Epithelial cell of esophagus (primary cell): ENCODE data around the gene EDDM3A.
"Not testable (repeated sequence)": the region's sequence is repeated elsewhere in the genome, so short reads cannot be mapped to it uniquely, and the experiment has no call there.

Experiments used
- DNase-seq: peaks from one replicate; pipeline ENCODE4 v3.0.0; 2010; ENCODE audit warnings: low read depth
- H3K4me3 ChIP-seq: 2 replicates; pipeline ENCODE4 v1.5.1; 2011; ENCODE audit warnings: mild to moderate bottlenecking, low read length, control low read depth
- TF ChIP-seq, protein P1 (sequence below): IDR thresholded peaks from 2 replicates; pipeline ENCODE4 v1.5.1; 2011; ENCODE audit warnings: low read depth, mild to moderate bottlenecking, low read length, control low read depth, inconsistent platforms; ENCODE audit not compliant: insufficient read depth; ENCODE audit errors: missing control alignments

The EDDM3A gene

GRCh38 chr14:20720741-20721140 is 24.9 kb upstream of the EDDM3A start:
- H3K4me3 ChIP-seq, result no peak overlapping the region
- TF ChIP-seq, protein P1, sequence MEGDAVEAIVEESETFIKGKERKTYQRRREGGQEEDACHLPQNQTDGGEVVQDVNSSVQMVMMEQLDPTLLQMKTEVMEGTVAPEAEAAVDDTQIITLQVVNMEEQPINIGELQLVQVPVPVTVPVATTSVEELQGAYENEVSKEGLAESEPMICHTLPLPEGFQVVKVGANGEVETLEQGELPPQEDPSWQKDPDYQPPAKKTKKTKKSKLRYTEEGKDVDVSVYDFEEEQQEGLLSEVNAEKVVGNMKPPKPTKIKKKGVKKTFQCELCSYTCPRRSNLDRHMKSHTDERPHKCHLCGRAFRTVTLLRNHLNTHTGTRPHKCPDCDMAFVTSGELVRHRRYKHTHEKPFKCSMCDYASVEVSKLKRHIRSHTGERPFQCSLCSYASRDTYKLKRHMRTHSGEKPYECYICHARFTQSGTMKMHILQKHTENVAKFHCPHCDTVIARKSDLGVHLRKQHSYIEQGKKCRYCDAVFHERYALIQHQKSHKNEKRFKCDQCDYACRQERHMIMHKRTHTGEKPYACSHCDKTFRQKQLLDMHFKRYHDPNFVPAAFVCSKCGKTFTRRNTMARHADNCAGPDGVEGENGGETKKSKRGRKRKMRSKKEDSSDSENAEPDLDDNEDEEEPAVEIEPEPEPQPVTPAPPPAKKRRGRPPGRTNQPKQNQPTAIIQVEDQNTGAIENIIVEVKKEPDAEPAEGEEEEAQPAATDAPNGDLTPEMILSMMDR, result no peak
- no peak for DNase-seq

- no peak for DNase-seq
- TF ChIP-seq, protein P1, result no peak
- no peak overlapping the region for H3K4me3 ChIP-seq
Measured at GRCh38 chr14:20722016-20722415, 23.7 kb upstream of the EDDM3A start.

DNA sequence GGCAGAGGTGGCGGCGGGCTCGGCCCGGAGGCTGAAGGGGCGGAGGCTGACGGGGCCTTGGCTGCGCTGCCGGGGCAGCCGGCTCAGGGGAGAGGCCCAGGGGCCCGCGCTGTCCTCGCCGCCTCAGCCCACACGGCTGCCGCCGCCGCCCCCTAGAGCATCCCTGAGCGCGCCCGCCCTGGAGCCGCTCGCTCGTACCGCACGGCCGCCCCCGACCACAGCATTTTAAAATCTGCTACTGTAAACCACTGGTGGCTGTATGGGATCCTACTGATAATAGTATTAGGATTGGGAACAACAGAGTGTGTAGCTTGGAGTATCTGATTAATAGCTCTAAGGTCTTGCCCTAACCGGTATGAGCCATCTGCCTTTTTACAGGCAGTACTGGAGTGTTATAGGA is 22.2 kb upstream of the EDDM3A start:
- no peak overlapping the region for H3K4me3 ChIP-seq
- TF ChIP-seq, protein P1, result no peak

DNA sequence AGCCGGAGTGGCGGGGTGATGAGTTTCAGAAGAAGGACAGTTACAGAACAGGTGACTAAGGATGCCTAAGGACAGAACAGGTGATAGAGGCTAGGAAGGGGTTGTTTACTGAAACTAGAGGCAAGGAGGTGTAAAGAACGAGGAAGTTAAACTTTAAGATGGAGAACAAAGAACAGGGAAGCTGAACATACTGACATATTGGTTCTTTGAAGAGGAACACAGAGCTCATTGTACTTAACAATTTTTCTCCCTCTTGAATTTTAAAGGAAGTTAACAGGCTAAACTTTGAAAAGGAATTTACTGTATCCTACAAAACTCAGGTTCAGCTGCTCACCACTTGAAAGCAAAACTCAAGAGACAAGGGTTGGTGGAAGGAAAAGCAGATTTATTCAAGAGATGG is 19.6 kb upstream of the EDDM3A start:
- not testable (repeated sequence) for H3K4me3 ChIP-seq, DNase-seq

More for the DNA sequence above, 22.2 kb upstream of the EDDM3A start:
- no peak for DNase-seq

DNA sequence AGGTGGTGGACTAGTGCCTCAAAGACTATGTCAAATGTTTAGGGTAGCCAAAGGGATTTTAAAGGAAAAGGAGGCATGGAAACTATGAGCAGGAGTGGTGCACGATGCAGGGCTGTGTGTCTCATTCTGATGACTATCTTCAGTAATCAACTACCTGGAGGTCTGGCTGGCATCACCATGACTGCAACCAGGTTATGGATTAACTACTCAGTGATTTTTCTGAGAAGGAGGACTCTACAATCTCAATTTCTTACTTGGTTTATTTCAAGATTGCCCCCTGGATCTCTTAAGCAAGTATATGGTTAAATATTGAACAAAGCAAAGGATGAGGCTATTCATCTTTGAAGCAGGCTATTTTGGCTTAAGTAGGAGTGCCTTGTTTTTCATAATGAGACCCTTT is 19.2 kb upstream of the EDDM3A start:
- TF ChIP-seq, protein P1, result no peak
- no peak overlapping the region for H3K4me3 ChIP-seq
- no peak for DNase-seq

DNA sequence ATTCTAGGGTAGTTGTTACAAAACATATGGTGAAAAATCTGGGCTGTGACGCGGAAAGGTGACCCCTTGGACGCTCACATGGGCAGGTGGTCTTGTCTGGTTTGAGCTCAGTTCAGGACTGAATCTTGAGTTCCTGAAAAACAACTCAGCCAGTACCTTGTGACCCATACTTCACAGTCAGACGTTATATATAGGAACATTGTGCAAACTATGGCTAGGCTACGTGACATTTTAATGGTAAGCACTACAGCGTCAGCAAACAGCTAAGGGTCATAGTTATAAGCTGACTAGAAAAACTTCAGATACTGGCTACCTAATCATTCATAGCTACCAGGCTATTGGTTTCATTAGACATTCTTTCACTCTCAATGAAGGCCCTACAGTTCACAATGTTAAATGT is 14.8 kb upstream of the EDDM3A start:
- TF ChIP-seq, protein P1, result no peak
- H3K4me3 ChIP-seq, result no peak overlapping the region
- DNase-seq, result no peak

- no peak overlapping the region for H3K4me3 ChIP-seq
- no peak for DNase-seq
- TF ChIP-seq, protein P1, result no peak
Measured at GRCh38 chr14:20732477-20732876, 13.2 kb upstream of the EDDM3A start.
